Thyroid gland (tissue), 4 donors: Measurements from ENCODE around the gene PBX1.

Experiments
- CTCF ChIP-seq, 6 experiments: fragments of 200-600 bp in 3 of 6; fragments of 450-650 bp in 3 of 6; sonication (generic) in 3 of 6; IDR thresholded peaks; one replicate each; pipeline ENCODE4 v1.5.1; 2016 to 2019; ENCODE audit warnings: antibody characterized with exemption in 6 of 6, mild to moderate bottlenecking in 2 of 6, inconsistent platforms in 1 of 6, moderate library complexity in 1 of 6
- POLR2A ChIP-seq, 2 donors: fragments of 450-650 bp; IDR thresholded peaks; one replicate each; pipeline ENCODE4 v1.6.1; 2017; ENCODE audit warnings: antibody characterized with exemption in 2 of 2, mild to moderate bottlenecking in 2 of 2, moderate library complexity in 1 of 2

- no peak for TF ChIP-seq CTCF (IDR thresholded peaks at IDR 0.05)
- TF ChIP-seq POLR2A (IDR thresholded peaks at IDR 0.05) = no peak
Measured at GRCh38 chr1:164735315-164736052, 176.5 kb downstream of the PBX1 start.
